OCI-LY7 (cell line): ENCODE measurements around the gene HEG1.

Source experiments
- CTCF ChIP-seq: fragments of 200-600 bp; sonication (generic); conservative IDR thresholded peaks from 2 replicates; pipeline ENCODE4 v1.5.1; 2014; ENCODE audit warnings: mild to moderate bottlenecking, antibody characterized with exemption, low read length, moderate library complexity, mixed read lengths
- EZH2phosphoT487 ChIP-seq: fragments of 200-600 bp; sonication (generic); IDR thresholded peaks from 2 replicates; pipeline ENCODE4 v1.6.1; 2018; ENCODE audit warnings: low read depth, borderline replicate concordance, mild to moderate bottlenecking, mixed run types, antibody characterized with exemption, low read length, moderate library complexity, mixed read lengths

- TF ChIP-seq CTCF = no peak
- TF ChIP-seq EZH2phosphoT487 = no peak
Observed at GRCh38 chr3:125058529-125058928, 2.7 kb upstream of the HEG1 start.
